HCT116 (cell line): ENCODE data around the gene ZFX. TPM values are rescaled to one million over a fixed set of nuclear protein-coding genes. Genes with fewer than 3 reads are reported as not detected.

ENCODE experiments used
- ATAC-seq: fragments of 200-7000 bp; cut with Tn5 transposase; 2 replicates; pipeline ENCODE4 v1.9.1; 2020; ENCODE audit warnings: mild to moderate bottlenecking, moderate library complexity
- BruUV-seq: library from RNA; stranded (reverse); fragments of 400-500 nt; replicated peaks from 2 replicates; lab custom pipeline; 2021; lab: Mats Ljungman, UMichigan
- CTCF ChIA-PET: fragments of 300-600 bp; sonication (Branson Sonifier 250); formaldehyde crosslinking; loops from one replicate; lab custom pipeline; 2021; ENCODE audit warnings: antibody characterized with exemption; lab: Charles Lee
- POLR2A ChIA-PET: fragments of 300-600, 350-600 bp; sonication (Branson Sonifier 250); formaldehyde crosslinking; loops from one replicate; lab custom pipeline; 2021; ENCODE audit warnings: antibody characterized with exemption; lab: Charles Lee
- RAD21 ChIA-PET, 2 experiments: fragments of 300-600 bp; sonication (Branson Sonifier 250); formaldehyde crosslinking; loops; one replicate each; lab custom pipeline; 2023; ENCODE audit warnings: low total read pairs in 2 of 2; ENCODE audit not compliant: uncharacterized antibody in 2 of 2, unreplicated experiment in 2 of 2, low non-redundant PET in 1 of 2; lab: Charles Lee
- DNase-seq: peaks from one replicate; pipeline ENCODE4 v3.0.0-alpha.2; 2010; ENCODE audit warnings: low read depth, low spot score
- H2AFZ ChIP-seq: fragments of 200-600 bp; shearing (Covaris generic), sonication (generic); 2 replicates; pipeline ENCODE4 v1.6.1; 2017; ENCODE audit warnings: low read depth, mixed run types, mixed read lengths, antibody characterized with exemption, low read length; ENCODE audit not compliant: poor library complexity, severe bottlenecking
- H3K27ac ChIP-seq: 2 replicates; pipeline ENCODE4 v1.5.1; 2012; ENCODE audit warnings: low read depth, low read length
- H3K27me3 ChIP-seq: fragments of 200-600 bp; sonication (generic); 2 replicates; pipeline ENCODE4 v1.6.1; 2016; ENCODE audit warnings: mixed run types, low read length, mixed read lengths; ENCODE audit not compliant: insufficient read depth
- H3K36me3 ChIP-seq, 2 experiments: fragments of 200-500 bp in 1 of 2; fragments of 200-600 bp in 1 of 2; sonication (Bioruptor generic) in 1 of 2; sonication (generic) in 1 of 2; 2 replicates each; pipeline versions ENCODE4 v1.5.1 to v1.6.1; 2014 to 2016; ENCODE audit warnings: low read length in 2 of 2, inconsistent platforms in 1 of 2, mixed read lengths in 1 of 2, mixed run types in 1 of 2; ENCODE audit not compliant: insufficient read depth in 2 of 2, control insufficient read depth in 1 of 2
- H3K4me1 ChIP-seq, 2 experiments: fragments of 200-600 bp in 1 of 2; sonication (generic) in 1 of 2; 2 replicates each; pipeline versions ENCODE4 v1.5.1 to v1.6.1; 2012 to 2017; ENCODE audit warnings: low read length in 2 of 2, inconsistent platforms in 1 of 2, mild to moderate bottlenecking in 1 of 2, mixed read lengths in 1 of 2, mixed run types in 1 of 2, moderate library complexity in 1 of 2; ENCODE audit not compliant: insufficient read depth in 2 of 2, control insufficient read depth in 1 of 2
- H3K4me2 ChIP-seq: fragments of 200-600 bp; sonication (generic); 2 replicates; pipeline ENCODE4 v1.6.1; 2017; ENCODE audit warnings: mixed run types, low read length, mixed read lengths
- H3K4me3 ChIP-seq, 2 experiments: fragments of 200-600 bp in 1 of 2; sonication (generic) in 1 of 2; replicated peaks in 1 of 2; 2 replicates each; pipeline ENCODE4 v1.5.1; 2011 to 2016; ENCODE audit warnings: low read length in 2 of 2, control low read depth in 1 of 2, low read depth in 1 of 2, mild to moderate bottlenecking in 1 of 2, mixed read lengths in 1 of 2, mixed run types in 1 of 2
- H3K79me2 ChIP-seq: fragments of 200-600 bp; sonication (generic); 2 replicates; pipeline ENCODE4 v1.6.1; 2017; ENCODE audit warnings: mild to moderate bottlenecking, mixed run types, low read length, moderate library complexity, mixed read lengths; ENCODE audit not compliant: insufficient read depth
- H3K9ac ChIP-seq: fragments of 200-600 bp; sonication (generic); 2 replicates; pipeline ENCODE4 v1.6.1; 2016; ENCODE audit warnings: low read length, mixed read lengths
- H3K9me2 ChIP-seq: fragments of 200-600 bp; sonication (generic), shearing (Covaris generic); 2 replicates; pipeline ENCODE4 v1.6.1; 2017; ENCODE audit warnings: mixed run types, mild to moderate bottlenecking, moderate library complexity; ENCODE audit not compliant: insufficient read depth
- H3K9me3 ChIP-seq, 2 experiments: fragments of 200-500 bp in 1 of 2; fragments of 200-600 bp in 1 of 2; sonication (Bioruptor generic) in 1 of 2; sonication (generic) in 1 of 2; 2 replicates each; pipeline ENCODE4 v1.6.1; 2014 to 2017; ENCODE audit warnings: low read length in 2 of 2, mixed read lengths in 2 of 2, inconsistent platforms in 1 of 2, low read depth in 1 of 2, mild to moderate bottlenecking in 1 of 2, mixed run types in 1 of 2, moderate library complexity in 1 of 2; ENCODE audit not compliant: control insufficient read depth in 1 of 2, insufficient read depth in 1 of 2
- H4K20me1 ChIP-seq: fragments of 200-600 bp; sonication (generic), shearing (Covaris generic); 2 replicates; pipeline ENCODE4 v1.6.1; 2017; ENCODE audit warnings: mixed run types, mild to moderate bottlenecking, moderate library complexity; ENCODE audit not compliant: insufficient read depth
- EZH2 ChIP-seq: fragments of 200-600 bp; sonication (generic); IDR thresholded peaks from 2 replicates; pipeline ENCODE4 v1.6.1; 2017; ENCODE audit warnings: antibody characterized with exemption, mixed run types
- FOSL1 ChIP-seq: IDR thresholded peaks from 2 replicates; pipeline ENCODE4 v1.6.1; 2012; ENCODE audit warnings: low read depth
- JUND ChIP-seq: IDR thresholded peaks from 2 replicates; pipeline ENCODE4 v1.6.1; 2012
- SIN3A ChIP-seq: IDR thresholded peaks from 2 replicates; pipeline ENCODE4 v1.6.1; 2012; ENCODE audit warnings: low read depth
- ZFX ChIP-seq: fragments of 450-650 bp; IDR thresholded peaks from 2 replicates; pipeline ENCODE4 v1.6.1; 2017
- intact Hi-C: fragments of 100-400 bp; cut with micrococcal nuclease; formaldehyde crosslinking; loops from 2 replicates; pipeline ENCODE4 v1.10.0; 2022
- total RNA-seq: library from RNA; stranded (reverse); gene quantifications from one replicate; pipeline ENCODE4 v1.2.1, GENCODE V29; 2021; ENCODE audit not compliant: unreplicated experiment

The ZFX gene
- total RNA-seq, 1 experiment from 2014 or later, result 28.1 TPM

DNA sequence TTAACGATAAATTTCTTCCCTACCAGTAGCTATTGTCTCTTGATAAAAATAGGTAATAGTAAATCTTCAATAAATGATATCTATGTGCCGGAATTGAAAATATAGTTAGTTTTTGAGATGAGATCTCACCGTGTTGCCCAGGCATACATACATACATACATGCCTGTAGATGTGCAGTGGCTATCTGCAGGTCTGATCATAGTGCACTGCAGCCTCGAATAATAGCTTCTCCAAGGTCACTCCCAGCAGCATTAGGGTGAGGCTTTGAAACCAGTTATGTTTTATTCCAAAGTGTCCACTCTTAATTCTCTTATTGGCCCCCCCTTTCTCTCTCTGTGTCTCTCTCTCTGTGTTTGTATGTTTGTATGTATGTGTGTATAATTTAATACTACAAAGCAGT, 37.5 kb downstream of the ZFX start:
- ChIA-PET RAD21 (interaction anchor here in 1 of 2 experiments (0.5 kb wide), 1 partner anchor 15 kb away, joined by 3 read pairs; no protein-coding TSS in a partner anchor), CTCF (no interaction called here)

GRCh38 chrX:24189490-24189889, 40.0 kb downstream of the ZFX start:
- Histone ChIP-seq H3K4me1 (no peaks in the 10 kb centered on the region), H3K27me3 (no peaks in the 10 kb centered on the region), H3K9me2 (no peaks in the 10 kb centered on the region), H3K79me2 (peaks cover 79% of the 10 kb centered on the region), H3K4me2 (no peak overlapping the region), H3K36me3 (no peaks in the 10 kb centered on the region), H3K4me3 (no peak overlapping the region), H4K20me1 (no peaks in the 10 kb centered on the region), H3K27ac (no peak overlapping the region), H3K9ac (no peak overlapping the region), H3K9me3 (no peaks in the 10 kb centered on the region), H2AFZ (no peak overlapping the region)
- DNase-seq, result no peak
- intact Hi-C loops, result no loop called here
- TF ChIP-seq EZH2 (no peak), JUND (no peak), FOSL1 (no peak), ZFX (no peak)
- POLR2A ChIA-PET, result no interaction called here
- RAD21 ChIA-PET, result interaction anchor here in 1 of 2 experiments (0.7 kb wide), 1 partner anchor 580 kb away, joined by 3 read pairs; no protein-coding TSS in a partner anchor
- no TSS peak for BruUV-seq
- ATAC-seq, result no peak
- CTCF ChIA-PET, result no interaction called here

More for the DNA sequence above, 37.5 kb downstream of the ZFX start:
- Histone ChIP-seq H3K9me2 (no peaks in the 10 kb centered on the region), H3K27me3 (no peaks in the 10 kb centered on the region), H3K36me3 (no peaks in the 10 kb centered on the region), H4K20me1 (no peaks in the 10 kb centered on the region), H3K9me3 (no peaks in the 10 kb centered on the region), H3K9ac (no peak overlapping the region), H3K27ac (no peak overlapping the region), H3K4me1 (no peaks in the 10 kb centered on the region), H2AFZ (no peak overlapping the region), H3K79me2 (peaks cover 75% of the 10 kb centered on the region), H3K4me2 (no peak overlapping the region), H3K4me3 (no peak overlapping the region)
- intact Hi-C loops, result no loop called here
- no peak for TF ChIP-seq SIN3A
- no TSS peak for BruUV-seq
- POLR2A ChIA-PET, result interaction anchor here (0.7 kb wide), 1 partner anchor 47 kb away, joined by 3 read pairs; no protein-coding TSS in a partner anchor
- ATAC-seq (no peak), DNase-seq (no peak)
